Thyroid gland (tissue), 4 donors: Measurements from ENCODE around the gene HDAC11.

Experiments
- POLR2A ChIP-seq, 2 donors: fragments of 450-650 bp; IDR thresholded peaks; one replicate each; pipeline ENCODE4 v1.6.1; 2017; ENCODE audit warnings: antibody characterized with exemption in 2 of 2, mild to moderate bottlenecking in 2 of 2, moderate library complexity in 1 of 2
- TF ChIP-seq, protein P1 (sequence below), 6 experiments: fragments of 200-600 bp in 3 of 6; fragments of 450-650 bp in 3 of 6; sonication (generic) in 3 of 6; IDR thresholded peaks; one replicate each; pipeline ENCODE4 v1.5.1; 2016 to 2019; ENCODE audit warnings: antibody characterized with exemption in 6 of 6, mild to moderate bottlenecking in 2 of 6, inconsistent platforms in 1 of 6, moderate library complexity in 1 of 6

DNA sequence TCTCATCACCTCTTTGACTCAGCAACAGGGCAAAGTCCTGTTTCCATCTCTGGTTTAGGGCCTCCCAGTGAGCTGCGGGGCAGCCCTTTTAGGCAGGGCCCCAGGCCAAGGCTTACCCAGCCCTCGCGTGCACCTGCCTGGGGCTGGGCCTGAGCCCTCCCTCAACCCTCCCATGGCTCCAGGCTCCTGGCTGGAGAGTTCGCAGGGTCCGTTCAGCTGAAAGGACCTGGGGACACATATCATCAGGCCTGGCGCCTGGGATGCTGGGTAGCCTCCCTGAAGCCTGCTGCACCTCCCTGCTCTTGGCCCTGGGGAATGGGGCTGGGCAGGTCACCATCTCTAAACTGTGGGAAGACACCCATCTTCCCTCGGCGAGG, 29.7 kb downstream of the HDAC11 start:
- TF ChIP-seq, protein P1, sequence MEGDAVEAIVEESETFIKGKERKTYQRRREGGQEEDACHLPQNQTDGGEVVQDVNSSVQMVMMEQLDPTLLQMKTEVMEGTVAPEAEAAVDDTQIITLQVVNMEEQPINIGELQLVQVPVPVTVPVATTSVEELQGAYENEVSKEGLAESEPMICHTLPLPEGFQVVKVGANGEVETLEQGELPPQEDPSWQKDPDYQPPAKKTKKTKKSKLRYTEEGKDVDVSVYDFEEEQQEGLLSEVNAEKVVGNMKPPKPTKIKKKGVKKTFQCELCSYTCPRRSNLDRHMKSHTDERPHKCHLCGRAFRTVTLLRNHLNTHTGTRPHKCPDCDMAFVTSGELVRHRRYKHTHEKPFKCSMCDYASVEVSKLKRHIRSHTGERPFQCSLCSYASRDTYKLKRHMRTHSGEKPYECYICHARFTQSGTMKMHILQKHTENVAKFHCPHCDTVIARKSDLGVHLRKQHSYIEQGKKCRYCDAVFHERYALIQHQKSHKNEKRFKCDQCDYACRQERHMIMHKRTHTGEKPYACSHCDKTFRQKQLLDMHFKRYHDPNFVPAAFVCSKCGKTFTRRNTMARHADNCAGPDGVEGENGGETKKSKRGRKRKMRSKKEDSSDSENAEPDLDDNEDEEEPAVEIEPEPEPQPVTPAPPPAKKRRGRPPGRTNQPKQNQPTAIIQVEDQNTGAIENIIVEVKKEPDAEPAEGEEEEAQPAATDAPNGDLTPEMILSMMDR (IDR thresholded peaks at IDR 0.05) = no peak
- TF ChIP-seq POLR2A (IDR thresholded peaks at IDR 0.05) = no peak
